ACC112 (cell line): ENCODE measurements around the gene UBASH3A.

Experiments used
- H2AFZ ChIP-seq: fragments of 200-600 bp; sonication (generic); one replicate; pipeline ENCODE4 v1.6.0; 2017; ENCODE audit warnings: antibody characterized with exemption, low read length; ENCODE audit not compliant: unreplicated experiment
- H3K27ac ChIP-seq: fragments of 200-600 bp; sonication (generic); 2 replicates; pipeline ENCODE4 v1.5.1; 2014; ENCODE audit warnings: low read depth, mild to moderate bottlenecking, antibody characterized with exemption, low read length, moderate library complexity
- H3K27me3 ChIP-seq: fragments of 200-600 bp; sonication (generic); 2 replicates; pipeline ENCODE4 v1.6.1; 2014; ENCODE audit warnings: mild to moderate bottlenecking, antibody characterized with exemption, low read length, moderate library complexity, mixed read lengths; ENCODE audit not compliant: insufficient read depth
- H3K36me3 ChIP-seq: fragments of 200-600 bp; sonication (generic); 2 replicates; pipeline ENCODE4 v1.6.1; 2016; ENCODE audit warnings: mild to moderate bottlenecking, antibody characterized with exemption, low read length, moderate library complexity, mixed read lengths; ENCODE audit not compliant: insufficient read depth
- H3K4me1 ChIP-seq: fragments of 200-600 bp; sonication (generic); one replicate; pipeline ENCODE4 v1.6.1; 2016; ENCODE audit warnings: low read length, mixed read lengths; ENCODE audit not compliant: insufficient read depth, unreplicated experiment, control insufficient read depth
- H3K4me3 ChIP-seq: fragments of 200-600 bp; sonication (generic); 2 replicates; pipeline ENCODE4 v1.5.1; 2014; ENCODE audit warnings: mild to moderate bottlenecking, low read depth, low read length
- H3K79me2 ChIP-seq: fragments of 200-600 bp; sonication (generic); one replicate; pipeline ENCODE4 v1.6.0; 2016; ENCODE audit warnings: low read length; ENCODE audit not compliant: control insufficient read depth, unreplicated experiment, insufficient read depth

Gene UBASH3A

DNA sequence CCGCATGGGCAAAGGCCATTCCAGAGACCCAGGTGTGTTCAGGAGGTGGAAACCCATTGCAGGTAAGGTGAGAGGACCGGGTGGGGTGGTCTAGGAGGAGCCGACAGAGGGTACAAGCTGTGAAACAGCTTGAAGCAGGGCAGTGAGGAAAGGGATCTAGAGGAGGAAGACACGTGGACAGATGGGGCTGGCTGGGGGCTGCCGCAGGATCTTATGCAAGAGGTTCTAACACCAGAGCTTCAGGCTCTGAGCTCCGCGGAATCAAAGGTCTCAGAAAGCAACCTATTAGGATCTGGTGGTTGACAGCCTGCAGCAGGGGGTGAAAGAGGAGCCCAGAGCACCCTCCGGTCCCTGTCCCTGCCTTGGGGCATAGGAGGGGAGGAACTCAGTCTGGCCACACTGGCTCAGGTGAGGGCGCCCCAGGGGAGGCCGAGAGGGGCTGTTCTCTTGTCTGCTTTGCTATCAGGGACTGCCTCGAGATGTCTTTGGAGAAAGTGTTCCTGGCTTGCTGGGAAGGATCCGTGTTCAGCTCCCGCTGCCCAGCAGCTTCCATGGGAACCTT lies 39.3 kb upstream of the UBASH3A start:
- peaks cover 45% of the 10 kb centered on the region for H3K27me3 ChIP-seq
- no peak overlapping the region for H2AFZ ChIP-seq
- H3K4me3 ChIP-seq: no peak overlapping the region
- H3K36me3 ChIP-seq: no peaks in the 10 kb centered on the region
- no peaks in the 10 kb centered on the region for H3K4me1 ChIP-seq
- no peaks in the 10 kb centered on the region for H3K79me2 ChIP-seq
- H3K27ac ChIP-seq: no peak overlapping the region

DNA sequence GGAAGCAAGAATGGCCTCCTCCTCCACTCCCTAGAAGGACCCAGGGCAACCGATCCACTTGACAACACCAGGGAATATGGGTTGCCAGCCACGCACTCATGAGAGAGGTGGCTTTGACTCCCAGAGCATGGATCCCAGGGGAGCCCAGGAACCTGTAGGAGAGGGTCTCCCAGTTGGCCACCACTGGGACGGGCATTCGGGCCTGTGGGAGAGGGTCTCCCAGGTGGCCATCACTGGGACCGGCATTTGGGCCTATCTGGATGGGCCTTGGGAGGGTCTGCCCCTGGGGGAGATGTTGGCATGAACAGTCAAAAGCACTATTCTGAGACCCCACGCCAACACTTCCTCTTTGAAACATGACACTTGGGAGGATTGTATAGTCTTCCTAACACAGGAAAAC lies 37.9 kb upstream of the UBASH3A start:
- H3K4me3 ChIP-seq: no peak overlapping the region
- H3K27me3 ChIP-seq: peaks cover 49% of the 10 kb centered on the region
- no peaks in the 10 kb centered on the region for H3K36me3 ChIP-seq
- no peak overlapping the region for H2AFZ ChIP-seq
- H3K27ac ChIP-seq: no peak overlapping the region
- H3K79me2 ChIP-seq: no peaks in the 10 kb centered on the region
- H3K4me1 ChIP-seq: no peaks in the 10 kb centered on the region

DNA sequence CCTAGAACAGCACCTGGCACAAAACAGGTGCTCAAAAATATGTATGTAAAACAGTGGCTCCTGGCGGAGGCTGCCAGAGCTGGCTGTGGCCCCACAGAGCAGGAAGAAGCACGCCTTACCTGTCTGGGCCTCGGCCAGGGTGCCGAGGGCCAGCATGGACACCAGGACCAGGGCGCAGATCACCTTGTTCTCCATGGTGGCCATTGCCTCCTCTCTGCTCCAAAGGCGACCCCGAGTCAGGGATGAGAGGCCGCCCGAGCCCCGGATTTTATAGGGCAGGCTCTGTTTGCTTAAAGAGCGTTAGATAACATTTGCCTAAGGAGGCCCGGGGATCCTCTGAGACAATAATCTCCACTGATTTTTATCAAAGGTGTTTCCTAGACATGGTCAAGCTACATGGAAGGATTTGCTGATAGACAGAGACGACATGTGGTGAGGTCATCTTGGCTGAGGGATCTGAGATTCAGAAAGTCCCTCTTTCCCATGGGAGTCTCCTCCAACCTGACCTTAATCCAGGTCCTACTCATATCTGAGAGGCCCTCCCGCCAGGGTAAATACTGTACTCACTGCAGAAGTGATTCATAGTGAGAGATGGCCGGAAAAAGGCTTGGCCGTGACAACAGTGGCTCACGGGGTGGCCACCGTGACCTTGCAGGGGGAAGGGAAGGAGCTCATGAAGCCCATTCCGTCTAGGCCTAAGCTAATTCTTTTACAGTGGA lies 37.3 kb upstream of the UBASH3A start, which contains the start of gene TFF1:
TFF1 (minus strand) TSS at position 244 of the 719 bp plus-strand sequence; CDS start at position 204, 40 bp downstream.
- H2AFZ ChIP-seq: no peak within 1 kb of the TSS
- no peaks in the 10 kb centered on the region for H3K36me3 ChIP-seq
- H3K27ac ChIP-seq: no peak within 1 kb of the TSS
- no peaks in the 10 kb centered on the region for H3K79me2 ChIP-seq
- H3K4me3 ChIP-seq: no peak within 1 kb of the TSS
- no peaks in the 10 kb centered on the region for H3K4me1 ChIP-seq
- H3K27me3 ChIP-seq: peaks cover 49% of the 10 kb centered on the region

DNA sequence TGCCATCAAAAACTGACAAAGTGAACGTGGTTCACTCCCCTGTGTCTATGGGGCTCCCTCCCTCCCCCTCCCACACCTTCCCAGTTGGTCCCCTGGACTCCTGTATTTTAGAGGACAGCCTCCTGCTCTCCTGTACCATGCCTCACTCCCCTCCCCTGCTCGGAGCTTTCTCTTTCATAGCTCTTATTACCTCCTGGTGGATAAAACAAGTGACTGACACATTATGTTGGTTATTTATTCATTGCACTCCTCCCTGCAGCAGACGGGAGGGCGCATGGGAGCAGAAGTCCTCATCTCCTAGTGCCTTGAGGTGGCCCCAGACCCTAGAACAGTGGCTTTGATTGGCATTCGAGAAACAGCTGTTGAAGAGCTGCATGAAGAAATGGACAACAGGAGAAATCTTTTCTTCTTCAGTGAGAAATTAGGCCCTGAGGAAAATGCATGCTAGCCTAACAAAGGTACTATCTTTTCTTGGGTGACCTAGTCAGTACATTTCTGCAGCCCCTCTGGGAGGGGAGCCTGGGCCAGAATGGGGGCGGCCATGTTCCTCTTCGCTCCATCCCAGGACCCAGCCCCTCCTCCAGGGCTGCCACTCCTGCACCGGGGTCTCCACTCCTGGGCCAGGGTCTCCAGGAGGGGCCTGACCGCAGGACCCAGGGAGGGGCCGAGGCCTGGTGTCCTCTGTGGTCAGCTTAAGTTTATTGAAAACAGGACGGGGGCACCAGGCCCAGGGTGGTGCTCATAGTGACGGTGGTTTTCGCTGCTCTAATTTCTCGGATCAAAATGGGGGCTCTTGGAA lies 36.1 kb upstream of the UBASH3A start:
- no peaks in the 10 kb centered on the region for H3K36me3 ChIP-seq
- no peak overlapping the region for H2AFZ ChIP-seq
- no peaks in the 10 kb centered on the region for H3K79me2 ChIP-seq
- H3K4me1 ChIP-seq: no peaks in the 10 kb centered on the region
- no peak overlapping the region for H3K4me3 ChIP-seq
- no peak overlapping the region for H3K27ac ChIP-seq
- peaks cover 43% of the 10 kb centered on the region; the same call in 1 of the 2 replicates for H3K27me3 ChIP-seq

DNA sequence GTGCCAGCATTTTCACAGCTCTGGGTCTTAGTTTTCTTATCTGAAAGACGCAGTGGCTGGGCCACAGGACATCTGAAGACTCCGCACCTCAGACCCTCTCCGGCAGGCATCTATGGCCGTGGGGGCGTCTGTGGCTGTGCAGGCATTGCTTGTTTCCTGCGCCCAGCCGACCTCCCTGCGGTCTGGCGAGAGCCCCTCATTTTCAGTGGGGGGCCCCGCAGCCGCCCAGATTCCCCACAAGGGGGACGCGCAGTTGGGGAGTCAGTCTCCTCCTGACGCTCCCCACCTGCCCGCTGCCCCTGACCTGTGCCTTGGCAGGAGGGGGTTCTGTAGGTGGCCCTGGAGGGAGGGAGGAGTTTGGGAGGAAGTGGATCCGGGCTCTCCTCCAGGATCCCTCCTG lies 33.9 kb upstream of the UBASH3A start:
- Histone ChIP-seq H3K4me1 (no peaks in the 10 kb centered on the region), H3K27ac (no peak overlapping the region), H2AFZ (no peak overlapping the region), H3K36me3 (no peaks in the 10 kb centered on the region), H3K4me3 (no peak overlapping the region), H3K79me2 (no peaks in the 10 kb centered on the region), H3K27me3 (peaks cover 50% of the 10 kb centered on the region)

DNA sequence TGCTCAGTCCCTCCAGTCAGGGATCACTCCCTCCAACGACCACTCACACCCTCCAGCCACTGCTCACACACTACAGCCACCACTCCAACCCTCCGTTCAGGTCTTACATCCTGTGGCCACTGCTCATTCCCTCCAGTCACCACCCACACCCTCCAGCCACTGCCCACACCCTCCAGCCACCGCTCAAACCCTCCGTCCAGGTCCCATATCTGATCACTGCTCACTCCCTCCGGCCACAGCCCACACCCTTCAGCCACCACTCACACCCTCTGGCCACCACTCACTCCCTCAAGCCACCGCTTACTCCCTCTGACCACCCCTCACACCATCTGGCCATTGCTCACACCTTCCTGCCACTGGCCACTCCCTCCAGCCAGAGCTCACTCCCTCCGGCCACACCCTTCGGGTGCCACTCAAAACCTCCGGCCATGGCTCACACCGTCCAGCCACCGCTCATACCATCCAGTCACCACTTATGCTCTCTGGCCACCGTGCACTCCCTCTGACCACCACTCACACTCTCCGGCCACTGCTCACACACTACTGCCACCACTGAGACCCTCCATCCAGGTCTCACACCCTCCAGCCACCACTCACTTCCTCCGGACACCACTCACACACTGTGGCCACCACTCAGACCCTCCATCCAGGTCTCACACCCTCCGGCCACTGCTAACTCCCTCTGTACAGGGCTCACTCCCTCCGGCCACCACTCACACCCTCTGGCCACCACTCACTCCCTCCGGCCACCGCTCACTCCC lies 32.6 kb upstream of the UBASH3A start:
- Histone ChIP-seq H3K27ac (no peak overlapping the region), H3K27me3 (peaks cover 56% of the 10 kb centered on the region), H3K4me3 (no peak overlapping the region), H3K79me2 (no peaks in the 10 kb centered on the region), H3K36me3 (no peaks in the 10 kb centered on the region), H2AFZ (no peak overlapping the region), H3K4me1 (no peaks in the 10 kb centered on the region)

DNA sequence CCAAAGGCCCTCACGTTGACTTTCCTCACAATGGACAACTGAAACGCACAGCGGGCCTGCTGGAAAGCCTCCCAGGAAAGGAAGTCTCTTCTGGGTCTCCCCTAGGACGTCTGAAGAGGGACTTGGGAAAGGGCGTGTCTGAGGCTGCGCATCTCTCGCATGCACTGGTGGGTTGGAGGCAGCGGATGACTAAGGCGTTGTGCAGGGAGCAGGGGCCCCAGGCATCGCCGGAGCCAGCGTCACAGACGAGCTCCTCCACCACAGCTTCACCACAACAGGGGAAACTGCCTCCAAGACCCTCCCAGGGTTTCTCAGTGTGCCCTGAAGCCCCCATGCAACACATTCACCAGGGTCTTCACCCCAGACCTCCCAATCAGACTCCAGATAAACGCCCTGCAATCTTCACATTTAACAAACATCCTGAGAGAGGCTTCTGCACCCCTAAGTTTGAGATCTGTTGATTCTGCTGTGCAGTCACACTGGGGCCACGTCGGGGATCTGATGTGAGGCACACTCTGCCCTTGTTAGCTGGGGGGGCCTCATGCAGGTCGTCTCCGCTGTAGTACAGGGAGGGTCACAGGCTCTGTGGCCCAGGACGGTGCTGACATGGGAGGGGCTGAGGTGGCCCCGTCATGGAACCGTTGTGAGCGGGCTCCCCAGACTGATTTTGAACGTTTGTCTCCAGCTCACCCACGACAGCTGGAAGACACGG lies 30.4 kb upstream of the UBASH3A start:
- Histone ChIP-seq H3K4me3 (no peak overlapping the region), H3K27ac (no peak overlapping the region), H3K36me3 (no peaks in the 10 kb centered on the region), H3K27me3 (peaks cover 68% of the 10 kb centered on the region), H3K79me2 (no peaks in the 10 kb centered on the region), H3K4me1 (no peaks in the 10 kb centered on the region), H2AFZ (no peak overlapping the region)

DNA sequence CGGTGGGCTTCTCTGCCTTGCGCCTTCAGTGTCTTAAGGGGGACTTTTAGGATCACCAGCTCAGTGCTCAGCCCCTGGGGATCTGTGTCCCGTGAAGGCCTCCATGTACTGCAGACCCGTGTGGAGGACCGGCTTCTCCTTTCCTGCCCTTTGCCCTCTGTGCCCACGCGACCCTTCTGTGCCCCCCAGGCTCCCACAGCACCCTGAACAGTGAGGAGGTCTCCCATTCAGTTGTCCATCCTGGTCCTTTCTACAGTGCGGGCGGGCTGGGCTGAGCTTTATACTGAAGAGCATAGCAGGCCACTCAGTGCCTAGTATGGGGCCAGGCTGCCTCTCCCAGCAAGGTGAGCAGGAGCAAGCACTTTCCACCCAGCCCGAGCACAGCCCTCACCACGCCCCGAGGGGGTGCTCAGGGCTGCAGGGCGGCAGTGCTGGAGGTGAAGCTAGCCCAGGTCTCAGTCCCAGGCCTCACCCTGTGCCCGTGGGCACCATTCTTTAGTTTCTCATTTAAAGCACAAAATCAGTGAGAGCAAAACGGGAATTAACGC lies 29.7 kb upstream of the UBASH3A start:
- Histone ChIP-seq H3K4me1 (no peaks in the 10 kb centered on the region), H3K79me2 (no peaks in the 10 kb centered on the region), H3K27ac (no peak overlapping the region), H3K27me3 (peaks cover 68% of the 10 kb centered on the region), H2AFZ (no peak overlapping the region), H3K4me3 (no peak overlapping the region), H3K36me3 (no peaks in the 10 kb centered on the region)

DNA sequence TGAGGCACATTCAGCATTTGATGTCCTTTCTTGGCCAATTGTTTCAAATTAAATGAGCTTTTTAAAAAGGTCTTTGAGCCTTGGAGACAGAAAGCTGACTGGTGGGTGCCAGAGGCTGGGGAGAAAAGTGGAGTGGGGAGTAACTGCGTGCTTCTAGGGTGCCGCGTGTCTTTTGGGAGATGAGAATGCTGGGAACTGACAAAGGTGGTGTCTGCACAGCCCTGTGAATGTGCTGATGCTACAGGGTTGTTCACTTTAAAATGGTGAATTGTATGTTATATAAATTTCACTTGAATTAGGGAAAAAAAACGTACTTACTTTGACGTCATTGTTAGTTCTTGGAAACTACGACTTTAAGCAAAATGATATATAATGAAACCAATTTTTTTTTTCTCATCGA lies 29.2 kb upstream of the UBASH3A start:
- Histone ChIP-seq H3K27me3 (peaks cover 67% of the 10 kb centered on the region), H3K27ac (no peak overlapping the region), H3K79me2 (no peaks in the 10 kb centered on the region), H3K4me3 (no peak overlapping the region), H3K4me1 (no peaks in the 10 kb centered on the region), H3K36me3 (no peaks in the 10 kb centered on the region), H2AFZ (no peak overlapping the region)
